ENCODE results near the gene IL2. TPM values are rescaled to one million over a fixed set of nuclear protein-coding genes. Genes with fewer than 3 reads are reported as not detected.

Gene IL2
- total and polyA plus RNA-seq, 2 donors: 0.21 to 4.2 TPM

GRCh38 chr4:122423246-122423645, 33.3 kb downstream of the IL2 start:
- DNase-seq (ENCODE audit: low read depth in 6 of 9, low spot score in 9 of 9): no peak
- Histone ChIP-seq H3K27ac (ENCODE audit: low read depth in 1 of 2, low read length in 1 of 2) (no peak overlapping the region), H3K27me3 (ENCODE audit: control insufficient read depth in 2 of 2, insufficient read depth in 1 of 2, low read length in 1 of 2) (no peaks in the 10 kb centered on the region), H3K4me1 (ENCODE audit: control insufficient read depth in 2 of 2, insufficient read depth in 2 of 2, low read length in 2 of 2) (no peaks in the 10 kb centered on the region), H3K4me3 (ENCODE audit: low read length in 2 of 2) (no peak overlapping the region), H3K9me3 (ENCODE audit: control insufficient read depth in 2 of 2, insufficient read depth in 1 of 2, low read length in 1 of 2) (no peaks in the 10 kb centered on the region), H3K36me3 (ENCODE audit: control insufficient read depth in 2 of 2, insufficient read depth in 2 of 2, low read length in 1 of 2) (no peaks in the 10 kb centered on the region)

GRCh38 chr4:122412547-122412946, 44.0 kb downstream of the IL2 start:
- H3K4me3 ChIP-seq (ENCODE audit: low read length in 2 of 2): no peak overlapping the region
- WGBS: 69% methylated on average over 3 of the region's 3 CpGs
- no peaks in the 10 kb centered on the region for H3K36me3 ChIP-seq (ENCODE audit: control insufficient read depth in 2 of 2, insufficient read depth in 2 of 2, low read length in 1 of 2)
- DNase-seq (ENCODE audit: low read depth in 6 of 9, low spot score in 9 of 9): no peak
- H3K4me1 ChIP-seq (ENCODE audit: control insufficient read depth in 2 of 2, insufficient read depth in 2 of 2, low read length in 2 of 2): no peaks in the 10 kb centered on the region
- no peaks in the 10 kb centered on the region for H3K9me3 ChIP-seq (ENCODE audit: control insufficient read depth in 2 of 2, insufficient read depth in 1 of 2, low read length in 1 of 2)
- H3K27ac ChIP-seq (ENCODE audit: low read depth in 1 of 2, low read length in 1 of 2): no peak overlapping the region
- H3K27me3 ChIP-seq (ENCODE audit: control insufficient read depth in 2 of 2, insufficient read depth in 1 of 2, low read length in 1 of 2): no peaks in the 10 kb centered on the region

GRCh38 chr4:122403861-122404260, 52.7 kb downstream of the IL2 start:
- 75% methylated on average over 3 of the region's 3 CpGs for WGBS
- no peak for DNase-seq (ENCODE audit: low read depth in 6 of 9, low spot score in 9 of 9)
- no peaks in the 10 kb centered on the region for H3K9me3 ChIP-seq (ENCODE audit: control insufficient read depth in 2 of 2, insufficient read depth in 1 of 2, low read length in 1 of 2)
- H3K27ac ChIP-seq (ENCODE audit: low read depth in 1 of 2, low read length in 1 of 2): no peak overlapping the region
- H3K27me3 ChIP-seq (ENCODE audit: control insufficient read depth in 2 of 2, insufficient read depth in 1 of 2, low read length in 1 of 2): no peaks in the 10 kb centered on the region
- H3K36me3 ChIP-seq (ENCODE audit: control insufficient read depth in 2 of 2, insufficient read depth in 2 of 2, low read length in 1 of 2): no peaks in the 10 kb centered on the region
- H3K4me3 ChIP-seq (ENCODE audit: low read length in 2 of 2): no peak overlapping the region
- H3K4me1 ChIP-seq (ENCODE audit: control insufficient read depth in 2 of 2, insufficient read depth in 2 of 2, low read length in 2 of 2): no peaks in the 10 kb centered on the region

Other genes with a start within 250 kb of the IL2 start
- gene ADAD1, start 77.7 kb downstream of the IL2 start, total RNA-seq: 0.05 TPM
- gene ADAD1, start 77.7 kb downstream of the IL2 start, polyA plus RNA-seq: 0.11 TPM
- gene IL21, start 164.3 kb upstream of the IL2 start, total RNA-seq: 0.19 TPM
- 0.48 TPM for gene IL21, start 164.3 kb upstream of the IL2 start, polyA plus RNA-seq